ENCODE results near the gene C20orf204.

Gene C20orf204

DNA sequence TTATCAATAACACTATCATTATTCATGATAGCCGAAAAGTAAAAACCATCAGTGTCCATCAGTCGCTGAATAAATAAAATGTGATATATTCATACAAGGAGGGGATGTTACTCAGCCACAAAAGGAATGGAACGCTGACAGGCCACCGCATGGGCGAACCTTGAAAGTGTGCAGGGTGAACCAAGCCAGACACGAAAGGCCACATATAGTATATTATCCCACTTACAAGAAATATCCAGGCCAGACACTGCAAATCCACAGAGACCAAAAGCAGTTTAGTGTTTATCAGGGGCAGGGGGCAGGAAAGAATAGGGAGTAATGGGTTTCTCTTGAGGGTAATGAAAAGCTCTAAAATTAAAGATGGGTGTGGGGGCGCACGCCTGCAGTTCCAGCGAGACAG lies 7.8 kb downstream of the C20orf204 start:
- H3K9me3 ChIP-seq (ENCODE audit: control insufficient read depth in 2 of 2, low read length in 2 of 2): no peaks in the 10 kb centered on the region
- peaks cover 50 to 77% of the 10 kb centered on the region in 2 donors for H3K27me3 ChIP-seq (ENCODE audit: control insufficient read depth in 1 of 2, insufficient read depth in 2 of 2, low read length in 2 of 2)
- H3K27ac ChIP-seq (ENCODE audit: low read length): no peak overlapping the region
- no peak overlapping the region for H3K4me3 ChIP-seq (ENCODE audit: low read length in 2 of 2)
- no peaks in the 10 kb centered on the region for H3K36me3 ChIP-seq (ENCODE audit: control insufficient read depth in 2 of 2, insufficient read depth in 2 of 2, low read length in 2 of 2)
- peaks cover 24% of the 10 kb centered on the region for H3K4me1 ChIP-seq (ENCODE audit: control insufficient read depth, insufficient read depth, low read length)
- no peak overlapping the region for H3K9ac ChIP-seq (ENCODE audit: low read length in 2 of 2)

DNA sequence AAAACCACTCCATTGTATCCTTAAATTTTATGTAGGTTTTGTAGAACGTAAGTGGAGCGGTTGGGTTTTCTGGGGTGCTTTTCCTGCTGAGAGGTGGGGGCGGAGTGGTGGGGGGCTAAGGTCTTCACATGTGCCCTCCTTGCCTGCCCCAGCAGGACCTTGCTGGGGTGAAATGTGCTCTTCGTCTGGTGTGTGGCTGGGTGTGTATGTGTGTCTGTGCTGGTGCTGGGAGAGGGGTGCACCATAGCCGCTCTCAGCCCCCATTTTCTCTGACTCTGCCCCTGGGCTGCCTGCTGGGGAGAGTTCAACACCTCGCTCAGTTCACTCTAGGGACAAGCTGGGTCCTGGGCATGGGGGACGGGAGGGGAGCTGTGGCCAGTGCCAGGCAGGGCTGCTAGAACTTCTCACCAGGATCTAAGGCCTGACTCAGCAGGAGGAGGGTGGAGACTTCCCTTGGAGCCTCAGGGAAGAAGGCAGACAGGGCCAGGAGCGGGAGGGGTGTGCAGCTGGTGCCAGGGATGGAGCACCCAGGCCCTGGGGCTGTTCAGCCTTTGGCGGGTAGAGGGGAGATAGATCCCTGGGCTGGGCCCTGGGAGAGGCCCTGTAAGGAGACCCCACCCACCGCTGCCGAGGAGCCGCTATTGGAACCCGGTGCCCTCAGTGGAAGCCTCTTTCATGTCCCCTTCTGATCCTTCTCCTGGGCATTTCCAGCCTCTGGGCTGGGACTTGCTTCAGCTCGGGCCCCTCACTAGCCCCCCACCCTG lies 8.7 kb downstream of the C20orf204 start:
- peak overlapping the region in 1 of 2 donors; percentile 8 for H3K4me3 ChIP-seq (ENCODE audit: low read length in 2 of 2)
- peaks cover 44 to 69% of the 10 kb centered on the region in 2 donors for H3K27me3 ChIP-seq (ENCODE audit: control insufficient read depth in 1 of 2, insufficient read depth in 2 of 2, low read length in 2 of 2)

DNA sequence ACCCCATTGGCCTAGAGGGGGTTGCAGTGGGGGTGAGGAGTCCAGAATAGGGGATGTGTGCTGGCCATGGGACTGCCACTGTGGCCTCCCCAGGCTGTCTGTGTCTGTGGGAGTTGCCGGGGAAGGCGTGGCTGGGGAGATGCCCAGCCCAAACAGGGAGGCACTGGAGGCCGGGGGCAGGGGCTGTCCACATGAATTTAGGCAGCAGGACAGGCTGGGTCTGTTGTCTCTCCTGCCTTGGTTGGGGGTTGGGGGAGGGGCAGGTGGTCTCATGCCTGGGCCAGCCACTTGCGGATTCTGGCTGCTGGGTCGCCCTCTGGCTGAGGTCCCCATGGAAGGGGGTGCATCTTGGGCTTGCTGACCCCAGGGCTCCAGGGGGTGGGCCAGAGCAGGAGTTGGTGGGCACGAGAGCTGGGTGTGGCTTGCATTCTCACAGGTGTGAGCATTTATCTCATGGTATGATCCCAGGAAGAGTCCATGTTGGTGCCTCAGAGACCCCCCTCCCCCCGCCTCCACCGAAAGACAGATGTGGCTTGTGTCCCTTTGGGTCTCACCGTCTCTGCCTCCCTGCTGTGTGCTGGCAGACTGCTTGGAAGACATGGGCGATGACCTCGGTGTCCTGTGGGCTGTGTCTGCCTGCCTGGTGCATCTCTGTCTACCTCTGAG lies 9.5 kb downstream of the C20orf204 start:
- Histone ChIP-seq H3K9ac (ENCODE audit: low read length in 2 of 2) (no peak overlapping the region), H3K27ac (ENCODE audit: low read length) (no peak overlapping the region)

More for the DNA sequence above, 8.7 kb downstream of the C20orf204 start:
- Histone ChIP-seq H3K27ac (ENCODE audit: low read length) (no peak overlapping the region), H3K4me1 (ENCODE audit: control insufficient read depth, insufficient read depth, low read length) (peaks cover 17% of the 10 kb centered on the region), H3K36me3 (ENCODE audit: control insufficient read depth in 2 of 2, insufficient read depth in 2 of 2, low read length in 2 of 2) (no peaks in the 10 kb centered on the region), H3K9ac (ENCODE audit: low read length in 2 of 2) (no peak overlapping the region), H3K9me3 (ENCODE audit: control insufficient read depth in 2 of 2, low read length in 2 of 2) (no peaks in the 10 kb centered on the region)

DNA sequence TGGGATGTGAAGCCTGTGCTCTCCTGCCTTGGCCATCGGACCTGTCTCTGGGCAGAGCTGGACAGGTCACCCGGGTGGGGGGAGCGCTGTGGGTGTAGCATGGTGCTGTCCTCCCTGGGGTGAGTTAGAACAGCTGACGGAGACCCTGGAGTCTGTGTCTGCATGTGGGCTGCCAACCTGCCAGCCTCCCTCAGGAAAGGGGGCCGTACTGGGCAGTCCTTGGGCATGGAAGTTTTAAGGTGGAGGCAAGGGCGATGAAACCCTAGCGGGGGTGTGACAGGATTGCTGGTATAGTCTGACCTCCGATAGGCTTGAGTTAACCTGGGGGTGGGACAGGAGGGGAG lies 11.0 kb downstream of the C20orf204 start:
- H3K4me3 ChIP-seq (ENCODE audit: low read length in 2 of 2): peak overlapping the region in 1 of 2 donors; percentile 40
- no peak overlapping the region for H3K27ac ChIP-seq (ENCODE audit: low read length)
- H3K27me3 ChIP-seq (ENCODE audit: control insufficient read depth in 1 of 2, insufficient read depth in 2 of 2, low read length in 2 of 2): peaks cover 44 to 69% of the 10 kb centered on the region in 2 donors
- H3K9me3 ChIP-seq (ENCODE audit: control insufficient read depth in 2 of 2, low read length in 2 of 2): no peaks in the 10 kb centered on the region
- H3K36me3 ChIP-seq (ENCODE audit: control insufficient read depth in 2 of 2, insufficient read depth in 2 of 2, low read length in 2 of 2): no peaks in the 10 kb centered on the region
- peaks cover 9% of the 10 kb centered on the region for H3K4me1 ChIP-seq (ENCODE audit: control insufficient read depth, insufficient read depth, low read length)
- no peak overlapping the region for H3K9ac ChIP-seq (ENCODE audit: low read length in 2 of 2)

More for the DNA sequence above, 9.5 kb downstream of the C20orf204 start:
- Histone ChIP-seq H3K27me3 (ENCODE audit: control insufficient read depth in 1 of 2, insufficient read depth in 2 of 2, low read length in 2 of 2) (peaks cover 45 to 69% of the 10 kb centered on the region in 2 donors), H3K4me3 (ENCODE audit: low read length in 2 of 2) (no peak overlapping the region), H3K36me3 (ENCODE audit: control insufficient read depth in 2 of 2, insufficient read depth in 2 of 2, low read length in 2 of 2) (no peaks in the 10 kb centered on the region), H3K4me1 (ENCODE audit: control insufficient read depth, insufficient read depth, low read length) (peaks cover 16% of the 10 kb centered on the region), H3K9me3 (ENCODE audit: control insufficient read depth in 2 of 2, low read length in 2 of 2) (no peaks in the 10 kb centered on the region)

DNA sequence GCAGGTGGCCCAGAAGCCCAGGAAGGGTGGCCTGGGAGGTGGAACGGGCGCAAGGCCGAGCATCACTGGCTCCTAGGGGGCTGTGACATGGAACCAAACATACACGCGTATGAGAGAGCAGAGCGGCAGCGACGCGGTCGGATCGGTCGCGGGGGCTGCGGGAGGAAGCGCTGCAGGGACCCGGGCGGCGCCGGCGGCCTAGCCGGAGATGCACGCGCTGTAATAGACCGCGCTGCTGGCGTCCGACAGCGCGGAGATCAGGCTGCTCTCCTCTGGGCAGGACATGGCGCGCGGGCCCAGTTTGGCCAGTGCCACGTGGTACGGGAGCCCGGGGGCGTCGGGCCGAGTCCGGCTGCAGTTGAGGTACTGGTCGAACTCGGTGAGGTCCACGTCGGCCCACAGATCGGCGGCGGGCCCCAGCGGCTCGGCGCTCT lies 12.0 kb downstream of the C20orf204 start:
- Histone ChIP-seq H3K27me3 (ENCODE audit: control insufficient read depth in 1 of 2, insufficient read depth in 2 of 2, low read length in 2 of 2) (peaks cover 44 to 68% of the 10 kb centered on the region in 2 donors), H3K36me3 (ENCODE audit: control insufficient read depth in 2 of 2, insufficient read depth in 2 of 2, low read length in 2 of 2) (no peaks in the 10 kb centered on the region), H3K4me1 (ENCODE audit: control insufficient read depth, insufficient read depth, low read length) (peaks cover 5% of the 10 kb centered on the region), H3K4me3 (ENCODE audit: low read length in 2 of 2) (no peak overlapping the region), H3K9ac (ENCODE audit: low read length in 2 of 2) (no peak overlapping the region), H3K27ac (ENCODE audit: low read length) (no peak overlapping the region), H3K9me3 (ENCODE audit: control insufficient read depth in 2 of 2, low read length in 2 of 2) (no peaks in the 10 kb centered on the region)

DNA sequence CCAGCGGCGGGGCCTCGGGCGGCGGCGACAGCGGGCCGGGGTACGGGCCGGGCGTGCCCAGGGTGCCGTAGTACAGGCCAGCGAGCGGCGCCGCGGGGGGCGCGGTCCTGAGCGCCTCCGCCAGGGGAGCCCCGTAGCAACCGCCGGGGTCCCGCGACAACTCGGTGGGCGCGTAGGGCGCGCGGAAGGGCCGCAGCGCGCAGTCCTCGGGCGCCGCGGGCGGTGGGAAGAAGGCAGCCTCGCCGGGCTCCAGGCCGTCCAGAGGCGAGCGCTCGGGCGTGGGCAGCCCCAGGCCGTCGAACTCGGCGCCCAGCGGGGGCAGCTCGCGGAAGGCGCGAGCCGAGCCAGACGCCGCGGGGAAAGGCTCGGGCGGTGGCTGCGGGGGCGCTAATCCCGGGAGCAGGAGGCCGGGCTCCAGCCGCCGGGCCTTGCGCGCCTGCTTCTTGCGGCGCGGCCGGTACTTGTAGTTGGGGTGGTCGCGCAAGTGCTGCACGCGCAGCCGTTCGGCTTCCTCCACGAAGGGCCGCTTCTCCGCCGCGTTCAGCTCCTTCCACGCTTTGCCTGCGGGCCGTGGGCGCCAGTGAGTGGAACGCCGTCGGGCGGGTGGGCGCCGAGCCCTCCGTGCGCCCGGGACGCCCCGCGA lies 12.5 kb downstream of the C20orf204 start:
- Histone ChIP-seq H3K27me3 (ENCODE audit: control insufficient read depth in 1 of 2, insufficient read depth in 2 of 2, low read length in 2 of 2) (peaks cover 47 to 68% of the 10 kb centered on the region in 2 donors), H3K4me1 (ENCODE audit: control insufficient read depth, insufficient read depth, low read length) (peaks cover 7% of the 10 kb centered on the region), H3K27ac (ENCODE audit: low read length) (no peak overlapping the region), H3K4me3 (ENCODE audit: low read length in 2 of 2) (peak overlapping the region in 1 of 2 donors; percentile 40), H3K9ac (ENCODE audit: low read length in 2 of 2) (no peak overlapping the region), H3K36me3 (ENCODE audit: control insufficient read depth in 2 of 2, insufficient read depth in 2 of 2, low read length in 2 of 2) (no peaks in the 10 kb centered on the region), H3K9me3 (ENCODE audit: control insufficient read depth in 2 of 2, low read length in 2 of 2) (no peaks in the 10 kb centered on the region)

DNA sequence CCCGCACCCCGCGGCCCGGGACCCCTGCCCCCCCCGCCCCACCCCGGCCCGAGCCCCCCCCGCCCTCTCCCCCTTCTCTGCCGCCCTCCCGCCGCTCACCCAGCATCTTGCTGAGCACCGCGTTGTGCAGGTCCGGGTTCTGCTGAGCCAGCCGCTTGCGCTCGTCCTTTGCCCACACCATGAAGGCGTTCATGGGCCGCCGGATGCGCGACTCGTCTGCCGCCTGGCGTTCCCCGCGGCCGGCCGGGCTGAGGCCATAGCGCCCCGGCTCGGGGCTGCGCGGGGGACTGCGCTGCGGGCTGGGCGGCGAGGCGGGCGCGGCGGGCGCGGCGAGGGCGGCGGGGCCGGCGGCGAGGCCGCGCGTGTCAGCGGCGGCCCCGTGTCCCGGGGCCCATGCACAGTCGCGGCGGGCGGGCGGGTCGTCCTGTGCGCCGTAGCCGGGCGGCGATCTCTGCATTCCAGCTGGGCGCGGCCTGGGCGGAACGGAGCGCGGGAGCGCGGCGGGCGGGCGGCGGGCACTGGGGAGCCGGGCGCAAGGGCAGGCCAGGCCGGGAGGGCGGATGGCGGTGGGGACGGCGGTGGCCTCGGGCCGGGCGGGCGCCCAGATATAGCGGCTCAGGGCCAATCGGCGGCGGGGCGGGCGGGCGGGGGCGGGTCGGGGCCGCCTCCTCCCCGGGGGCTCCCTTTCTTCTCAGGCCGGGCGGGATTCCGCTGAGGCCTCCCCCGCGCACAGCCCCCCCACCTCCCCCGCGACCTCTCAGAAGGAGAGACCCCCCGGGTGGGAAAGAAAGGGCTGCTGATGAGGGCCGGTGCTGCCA lies 13.3 kb downstream of the C20orf204 start, which contains the start of gene SOX18:
TSS of gene SOX18 (minus strand) at position 580 of the 818 bp plus-strand sequence. CDS start at position 457, 123 bp downstream.
- Histone ChIP-seq H3K9ac (ENCODE audit: low read length in 2 of 2) (no peak within 1 kb of the TSS), H3K27me3 (ENCODE audit: control insufficient read depth in 1 of 2, insufficient read depth in 2 of 2, low read length in 2 of 2) (peaks cover 51 to 72% of the 10 kb centered on the region in 2 donors), H3K4me3 (ENCODE audit: low read length in 2 of 2) (peak within 1 kb of the TSS in 1 of 2 donors; percentile 40), H3K36me3 (ENCODE audit: control insufficient read depth in 2 of 2, insufficient read depth in 2 of 2, low read length in 2 of 2) (no peaks in the 10 kb centered on the region), H3K9me3 (ENCODE audit: control insufficient read depth in 2 of 2, low read length in 2 of 2) (no peaks in the 10 kb centered on the region), H3K4me1 (ENCODE audit: control insufficient read depth, insufficient read depth, low read length) (peaks cover 7% of the 10 kb centered on the region), H3K27ac (ENCODE audit: low read length) (peak within 1 kb of the TSS; percentile 41)

DNA sequence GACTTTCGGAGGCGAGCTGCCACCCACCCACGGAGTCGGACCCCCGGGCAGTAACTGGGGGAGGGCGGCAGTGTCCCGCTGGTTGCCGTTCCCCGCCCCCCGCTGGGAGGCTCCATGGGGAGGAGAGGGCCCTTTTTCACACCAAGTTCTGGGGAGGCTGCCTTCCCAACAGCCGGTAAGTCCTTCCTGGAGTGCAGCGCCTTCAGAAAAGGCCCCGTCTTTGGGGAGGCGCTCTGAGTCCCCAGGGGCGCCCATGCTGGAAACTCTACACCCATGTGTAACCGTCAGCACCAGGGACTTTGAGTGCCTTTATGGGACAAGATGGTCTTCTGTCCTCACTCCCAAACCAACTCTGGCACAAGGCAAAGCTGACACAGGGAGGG lies 13.9 kb downstream of the C20orf204 start:
- H3K27ac ChIP-seq (ENCODE audit: low read length): no peak overlapping the region
- H3K36me3 ChIP-seq (ENCODE audit: control insufficient read depth in 2 of 2, insufficient read depth in 2 of 2, low read length in 2 of 2): no peaks in the 10 kb centered on the region
- H3K9me3 ChIP-seq (ENCODE audit: control insufficient read depth in 2 of 2, low read length in 2 of 2): no peaks in the 10 kb centered on the region
- H3K9ac ChIP-seq (ENCODE audit: low read length in 2 of 2): no peak overlapping the region
- H3K27me3 ChIP-seq (ENCODE audit: control insufficient read depth in 1 of 2, insufficient read depth in 2 of 2, low read length in 2 of 2): peaks cover 49 to 68% of the 10 kb centered on the region in 2 donors
- H3K4me1 ChIP-seq (ENCODE audit: control insufficient read depth, insufficient read depth, low read length): peaks cover 7% of the 10 kb centered on the region
- H3K4me3 ChIP-seq (ENCODE audit: low read length in 2 of 2): peak overlapping the region in 1 of 2 donors; percentile 29

DNA sequence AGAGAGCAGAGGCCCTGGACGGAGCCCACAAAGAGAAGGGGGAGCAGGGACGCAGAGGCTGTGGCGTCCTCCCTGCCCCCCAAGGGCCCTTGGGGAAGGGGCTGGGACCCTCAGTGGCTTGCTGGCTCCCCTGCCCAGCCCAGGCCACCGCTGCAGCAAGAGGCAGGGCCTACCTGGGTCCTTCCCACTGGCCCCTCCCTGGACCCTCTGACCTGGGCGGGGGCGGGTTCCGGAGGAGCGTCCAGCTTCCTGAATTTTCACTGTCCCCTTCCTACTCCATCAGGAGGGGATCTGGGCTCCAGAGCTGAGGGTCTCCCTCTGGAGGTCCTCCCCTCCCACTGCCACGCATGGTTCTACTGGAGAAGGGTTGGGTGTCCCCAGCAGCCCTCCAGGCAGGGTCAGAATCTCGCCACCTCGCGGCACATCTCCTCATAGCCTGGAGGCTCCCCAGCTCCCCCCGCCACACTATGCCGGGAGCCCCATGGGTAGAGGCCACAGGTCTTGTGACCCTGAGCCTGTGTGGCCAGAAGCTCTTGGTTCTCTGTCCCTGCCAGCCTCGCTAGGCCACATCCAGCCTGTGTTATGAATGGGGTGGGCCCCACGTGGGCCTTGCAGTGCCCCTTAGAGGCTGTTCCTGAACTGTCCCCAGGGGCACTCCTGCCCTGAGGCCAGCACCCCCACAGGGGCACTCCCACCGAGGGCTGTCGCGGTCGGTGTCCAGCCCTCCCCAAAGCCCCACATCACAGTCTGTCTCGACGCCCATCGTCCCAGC lies 14.5 kb downstream of the C20orf204 start:
- Histone ChIP-seq H3K27me3 (ENCODE audit: control insufficient read depth in 1 of 2, insufficient read depth in 2 of 2, low read length in 2 of 2) (peaks cover 48 to 65% of the 10 kb centered on the region in 2 donors), H3K4me1 (ENCODE audit: control insufficient read depth, insufficient read depth, low read length) (peaks cover 7% of the 10 kb centered on the region), H3K9ac (ENCODE audit: low read length in 2 of 2) (no peak overlapping the region), H3K4me3 (ENCODE audit: low read length in 2 of 2) (peak overlapping the region in 1 of 2 donors; percentile 29), H3K27ac (ENCODE audit: low read length) (peak overlapping the region; percentile 41), H3K9me3 (ENCODE audit: control insufficient read depth in 2 of 2, low read length in 2 of 2) (no peaks in the 10 kb centered on the region), H3K36me3 (ENCODE audit: control insufficient read depth in 2 of 2, insufficient read depth in 2 of 2, low read length in 2 of 2) (no peaks in the 10 kb centered on the region)
